ACC112 (cell line): Measurements from ENCODE around the gene DRD3.

ENCODE experiments used
- H2AFZ ChIP-seq: fragments of 200-600 bp; sonication (generic); one replicate; pipeline ENCODE4 v1.6.0; 2017; ENCODE audit warnings: antibody characterized with exemption, low read length; ENCODE audit not compliant: unreplicated experiment
- H3K27ac ChIP-seq: fragments of 200-600 bp; sonication (generic); 2 replicates; pipeline ENCODE4 v1.5.1; 2014; ENCODE audit warnings: low read depth, mild to moderate bottlenecking, antibody characterized with exemption, low read length, moderate library complexity
- H3K27me3 ChIP-seq: fragments of 200-600 bp; sonication (generic); 2 replicates; pipeline ENCODE4 v1.6.1; 2014; ENCODE audit warnings: mild to moderate bottlenecking, antibody characterized with exemption, low read length, moderate library complexity, mixed read lengths; ENCODE audit not compliant: insufficient read depth
- H3K36me3 ChIP-seq: fragments of 200-600 bp; sonication (generic); 2 replicates; pipeline ENCODE4 v1.6.1; 2016; ENCODE audit warnings: mild to moderate bottlenecking, antibody characterized with exemption, low read length, moderate library complexity, mixed read lengths; ENCODE audit not compliant: insufficient read depth
- H3K4me1 ChIP-seq: fragments of 200-600 bp; sonication (generic); one replicate; pipeline ENCODE4 v1.6.1; 2016; ENCODE audit warnings: low read length, mixed read lengths; ENCODE audit not compliant: insufficient read depth, unreplicated experiment, control insufficient read depth
- H3K4me3 ChIP-seq: fragments of 200-600 bp; sonication (generic); 2 replicates; pipeline ENCODE4 v1.5.1; 2014; ENCODE audit warnings: mild to moderate bottlenecking, low read depth, low read length
- H3K79me2 ChIP-seq: fragments of 200-600 bp; sonication (generic); one replicate; pipeline ENCODE4 v1.6.0; 2016; ENCODE audit warnings: low read length; ENCODE audit not compliant: control insufficient read depth, unreplicated experiment, insufficient read depth

The DRD3 gene

DNA sequence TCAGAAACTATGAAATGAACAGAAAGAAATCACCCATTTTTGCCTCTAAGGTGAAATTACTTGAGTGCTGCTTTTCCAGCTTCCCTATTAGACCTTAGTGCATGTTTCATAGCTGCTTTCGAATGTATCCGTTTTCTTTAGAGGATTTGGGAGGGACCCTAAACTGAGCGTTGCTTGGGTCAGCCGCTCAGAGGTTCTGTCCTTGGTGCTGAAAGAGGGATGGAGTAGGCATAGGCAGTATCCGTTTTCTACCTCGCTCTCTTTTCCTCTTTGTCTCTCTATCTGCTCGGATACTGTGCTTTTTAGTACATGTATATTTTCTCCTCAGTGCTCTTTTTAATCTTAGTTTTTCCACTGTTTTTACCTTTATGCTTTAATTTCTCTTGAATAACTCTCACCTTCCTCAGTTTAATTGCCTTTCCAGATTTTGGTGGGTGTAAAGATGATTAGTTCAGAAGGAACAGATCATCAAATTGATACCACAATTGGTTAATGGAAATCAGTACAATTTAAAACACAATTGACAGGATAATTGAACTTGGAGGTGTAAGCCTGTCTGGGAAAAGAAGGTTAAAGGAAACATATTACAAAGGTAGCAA is at the start of gene DRD3:
TSS of gene DRD3 (minus strand) at position 283 of the 599 bp plus-strand sequence. CDS start 7,060 bp downstream, outside the sequence.
- Histone ChIP-seq H3K27me3 (peaks cover 85% of the 10 kb centered on the region), H3K36me3 (no peaks in the 10 kb centered on the region), H2AFZ (no peak within 1 kb of the TSS), H3K4me1 (no peaks in the 10 kb centered on the region), H3K27ac (no peak within 1 kb of the TSS), H3K4me3 (no peak within 1 kb of the TSS), H3K79me2 (no peaks in the 10 kb centered on the region)

DNA sequence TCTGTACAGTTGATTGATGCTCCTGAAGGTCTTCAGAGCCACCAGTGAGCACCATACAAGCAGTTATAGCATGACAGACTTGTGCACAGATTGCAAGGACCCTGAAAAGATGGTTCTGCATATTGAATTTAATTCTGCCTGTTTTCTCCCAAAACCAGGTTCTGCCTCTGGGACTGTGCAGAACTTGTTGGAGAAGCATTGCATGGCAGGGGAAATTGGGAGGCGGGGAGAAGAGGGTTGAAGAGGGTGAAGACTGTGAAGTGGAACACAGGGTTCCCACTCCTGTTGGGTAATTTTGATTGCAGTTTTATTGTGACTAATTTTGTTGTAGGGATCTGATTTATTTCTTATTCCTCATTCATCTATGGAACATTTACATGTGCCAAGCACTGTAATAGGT is 48.2 kb upstream of the DRD3 start:
- Histone ChIP-seq H3K36me3 (no peaks in the 10 kb centered on the region), H3K4me3 (no peak overlapping the region), H3K79me2 (no peaks in the 10 kb centered on the region), H2AFZ (no peak overlapping the region), H3K27ac (no peak overlapping the region), H3K27me3 (no peaks in the 10 kb centered on the region), H3K4me1 (no peaks in the 10 kb centered on the region)

DNA sequence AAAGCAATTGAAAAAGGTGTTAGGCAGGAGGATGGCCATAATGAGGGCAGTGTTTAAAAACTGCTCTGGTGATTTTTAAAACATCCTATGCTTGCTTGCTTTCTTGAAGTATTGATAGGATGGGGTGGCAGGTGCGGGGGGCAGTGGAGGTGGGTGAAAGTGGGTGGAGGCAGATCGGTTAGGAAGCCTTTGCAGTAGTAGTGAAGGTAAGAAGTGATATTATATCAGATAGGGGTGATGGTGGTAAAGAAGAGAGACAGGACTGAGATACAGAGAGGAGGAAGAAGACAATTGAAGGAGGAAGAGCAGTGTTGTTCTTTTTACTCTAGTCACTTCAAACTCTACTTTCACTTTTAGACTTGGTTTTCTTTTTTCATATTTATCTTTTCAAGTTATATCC is 47.5 kb upstream of the DRD3 start:
- no peaks in the 10 kb centered on the region for H3K79me2 ChIP-seq
- no peaks in the 10 kb centered on the region for H3K27me3 ChIP-seq
- no peaks in the 10 kb centered on the region for H3K36me3 ChIP-seq
- H3K4me3 ChIP-seq = no peak overlapping the region
- no peaks in the 10 kb centered on the region for H3K4me1 ChIP-seq
- no peak overlapping the region for H2AFZ ChIP-seq
- H3K27ac ChIP-seq = no peak overlapping the region

DNA sequence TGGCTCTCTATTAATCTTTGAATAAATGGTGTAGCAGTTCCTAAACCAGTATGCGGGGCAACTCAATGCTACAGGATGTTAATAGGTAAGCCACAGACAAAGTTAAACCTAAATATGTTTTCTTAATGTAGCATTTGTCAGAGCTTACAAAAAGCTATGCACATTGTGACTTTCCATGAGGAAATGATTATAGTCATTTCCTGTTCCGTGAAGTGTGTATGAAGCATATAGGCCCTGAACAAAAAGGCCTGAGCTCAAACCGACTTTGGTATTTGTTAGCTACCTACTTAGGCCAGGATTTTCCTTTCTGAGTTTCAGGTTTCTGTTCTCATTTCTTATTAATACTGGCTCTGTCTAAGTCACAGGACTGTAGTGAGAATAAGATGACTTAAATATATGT is 44.3 kb upstream of the DRD3 start:
- H3K27ac ChIP-seq = no peak overlapping the region
- H3K4me3 ChIP-seq = no peak overlapping the region
- H3K4me1 ChIP-seq = peaks cover 2% of the 10 kb centered on the region
- peaks cover 4% of the 10 kb centered on the region; the same call in 1 of the 2 replicates for H3K27me3 ChIP-seq
- peak overlapping the region; percentile 29 for H2AFZ ChIP-seq
- no peaks in the 10 kb centered on the region for H3K36me3 ChIP-seq
- H3K79me2 ChIP-seq = no peaks in the 10 kb centered on the region

DNA sequence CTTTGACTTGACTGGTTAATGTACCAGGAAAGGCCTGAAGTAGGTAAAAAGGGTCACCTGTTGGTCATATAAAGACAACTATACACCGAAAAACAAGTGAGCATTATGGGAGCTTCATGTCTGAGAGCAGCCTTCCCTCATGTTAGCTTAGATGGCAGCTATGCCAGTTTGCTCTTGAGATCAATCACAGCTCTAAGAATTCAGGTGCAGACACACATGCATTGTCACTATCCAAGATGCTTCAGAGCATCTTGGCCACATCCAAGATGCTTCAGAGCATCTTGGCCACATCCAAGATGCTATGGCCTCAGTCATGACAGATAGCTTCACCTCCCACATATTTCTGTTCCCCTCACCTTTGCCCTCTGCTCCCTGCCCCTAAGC is 43.0 kb upstream of the DRD3 start:
- H2AFZ ChIP-seq = no peak overlapping the region
- no peak overlapping the region for H3K4me3 ChIP-seq
- peaks cover 4% of the 10 kb centered on the region; the same call in 1 of the 2 replicates for H3K27me3 ChIP-seq
- H3K27ac ChIP-seq = no peak overlapping the region
- H3K36me3 ChIP-seq = no peaks in the 10 kb centered on the region
- peaks cover 15% of the 10 kb centered on the region for H3K4me1 ChIP-seq
- H3K79me2 ChIP-seq = no peaks in the 10 kb centered on the region

DNA sequence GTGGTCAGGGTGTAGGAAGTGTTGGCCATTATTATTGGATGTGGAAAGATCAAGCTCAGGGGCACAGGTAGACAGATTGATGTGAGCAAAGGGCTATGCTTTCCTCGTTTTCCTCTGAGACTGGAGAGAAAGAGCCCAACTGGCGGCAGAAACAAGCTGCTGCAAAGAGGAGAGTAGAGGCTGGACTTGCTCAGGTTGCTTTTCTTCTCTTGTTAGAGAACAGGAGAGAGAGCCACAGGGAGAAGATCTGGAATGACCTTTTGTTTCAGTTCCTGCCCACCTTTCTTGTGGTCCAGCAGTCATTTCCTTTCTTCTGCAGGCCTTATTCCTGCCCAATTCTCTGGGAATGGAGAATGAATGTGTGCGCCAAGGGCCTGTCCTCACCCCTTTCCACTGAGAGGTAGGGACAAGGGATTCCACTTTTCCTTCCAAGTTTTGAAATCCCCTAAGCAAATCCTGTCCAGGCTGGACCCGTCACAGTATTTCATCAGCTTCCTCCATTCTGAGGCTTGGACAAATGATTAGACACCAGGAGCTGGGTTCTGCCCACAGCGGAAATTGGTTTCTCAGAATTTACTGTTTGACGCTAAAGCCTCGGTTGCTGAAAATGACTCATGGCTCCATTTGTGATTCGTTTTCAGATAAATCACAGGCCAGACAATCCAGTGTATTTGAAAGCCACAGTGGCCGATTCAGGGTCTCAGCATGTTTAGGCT is 42.5 kb upstream of the DRD3 start:
- Histone ChIP-seq H3K27ac (no peak overlapping the region), H3K4me3 (no peak overlapping the region), H3K79me2 (no peaks in the 10 kb centered on the region), H3K36me3 (no peaks in the 10 kb centered on the region), H3K4me1 (peaks cover 21% of the 10 kb centered on the region), H2AFZ (no peak overlapping the region), H3K27me3 (peaks cover 4% of the 10 kb centered on the region; the same call in 1 of the 2 replicates)

DNA sequence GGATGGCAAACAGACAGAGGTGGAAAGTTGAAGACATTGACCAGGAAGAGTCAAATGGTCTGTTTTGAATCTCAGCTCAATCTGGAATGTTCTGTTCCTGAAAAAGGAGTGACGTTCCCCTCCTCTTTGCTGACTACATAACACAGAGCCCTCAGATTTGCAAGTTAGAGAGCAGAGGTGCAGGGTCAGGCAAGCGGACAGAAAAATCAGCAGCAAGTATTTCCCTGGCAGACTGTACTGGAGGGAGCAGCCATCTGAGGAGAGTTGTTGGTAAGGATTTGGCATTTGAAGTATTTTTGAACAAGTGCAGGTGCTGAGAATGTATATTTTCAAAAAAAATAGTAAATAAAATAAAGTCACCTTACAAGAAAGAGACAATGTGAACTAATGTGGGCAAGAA is 40.9 kb upstream of the DRD3 start:
- Histone ChIP-seq H3K4me1 (peaks cover 36% of the 10 kb centered on the region), H3K27me3 (peaks cover 4% of the 10 kb centered on the region; the same call in 1 of the 2 replicates), H3K36me3 (no peaks in the 10 kb centered on the region), H2AFZ (no peak overlapping the region), H3K4me3 (no peak overlapping the region), H3K27ac (no peak overlapping the region), H3K79me2 (no peaks in the 10 kb centered on the region)

DNA sequence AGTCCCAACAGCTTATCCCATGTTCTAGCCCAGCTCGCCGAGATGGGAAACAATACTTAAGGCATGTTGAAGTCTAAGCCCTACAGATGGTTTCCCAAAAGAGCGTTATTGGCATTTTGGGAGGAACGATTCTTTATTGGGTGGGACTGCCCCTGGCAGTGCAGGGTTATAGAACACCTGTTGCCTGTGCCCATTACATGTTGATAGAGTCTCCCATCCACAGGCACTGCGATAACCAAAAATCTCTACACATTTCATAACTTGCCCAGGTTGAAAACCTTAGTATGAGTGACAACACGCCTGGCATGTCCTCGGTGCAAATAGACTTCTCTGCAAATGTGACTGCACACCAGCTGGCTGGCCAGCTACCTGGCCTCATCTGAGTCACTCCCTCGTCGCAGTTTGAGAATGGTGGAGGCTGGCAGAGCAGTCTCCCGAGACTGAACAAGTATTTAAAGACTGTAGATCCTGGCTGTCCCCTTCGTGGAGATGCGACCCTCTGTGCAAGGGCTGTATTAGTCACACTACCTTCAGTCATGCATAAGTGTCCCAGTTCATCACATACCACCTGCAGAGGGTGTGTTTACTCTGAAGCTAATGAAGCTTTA is 39.8 kb upstream of the DRD3 start:
- no peak overlapping the region for H2AFZ ChIP-seq
- no peaks in the 10 kb centered on the region for H3K79me2 ChIP-seq
- peaks cover 4% of the 10 kb centered on the region; the same call in 1 of the 2 replicates for H3K27me3 ChIP-seq
- no peak overlapping the region for H3K4me3 ChIP-seq
- H3K36me3 ChIP-seq = no peaks in the 10 kb centered on the region
- H3K27ac ChIP-seq = no peak overlapping the region
- peaks cover 43% of the 10 kb centered on the region for H3K4me1 ChIP-seq

DNA sequence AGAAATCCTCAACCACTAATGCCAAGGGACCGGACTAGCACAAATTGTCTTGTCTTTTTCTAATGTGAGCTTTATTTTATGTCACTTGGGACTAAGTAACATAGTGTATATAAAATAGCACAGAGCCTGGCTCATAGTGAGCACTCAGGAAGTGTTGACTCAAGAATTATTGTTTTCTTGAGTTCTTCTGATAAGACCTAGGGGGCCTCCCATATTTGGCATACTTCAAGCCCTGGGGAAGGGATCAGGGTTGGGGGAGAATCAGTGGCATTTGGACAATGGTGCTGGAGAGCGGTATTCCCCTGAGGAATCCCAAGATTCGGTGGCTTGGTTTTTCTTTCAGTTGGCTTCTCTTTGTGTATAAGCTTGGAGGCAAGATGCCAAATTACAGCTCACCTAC is 39.2 kb upstream of the DRD3 start:
- Histone ChIP-seq H2AFZ (no peak overlapping the region), H3K27ac (peak overlapping the region; percentile 93), H3K36me3 (no peaks in the 10 kb centered on the region), H3K79me2 (no peaks in the 10 kb centered on the region), H3K4me1 (peaks cover 50% of the 10 kb centered on the region), H3K4me3 (no peak overlapping the region), H3K27me3 (peaks cover 4% of the 10 kb centered on the region; the same call in 1 of the 2 replicates)

DNA sequence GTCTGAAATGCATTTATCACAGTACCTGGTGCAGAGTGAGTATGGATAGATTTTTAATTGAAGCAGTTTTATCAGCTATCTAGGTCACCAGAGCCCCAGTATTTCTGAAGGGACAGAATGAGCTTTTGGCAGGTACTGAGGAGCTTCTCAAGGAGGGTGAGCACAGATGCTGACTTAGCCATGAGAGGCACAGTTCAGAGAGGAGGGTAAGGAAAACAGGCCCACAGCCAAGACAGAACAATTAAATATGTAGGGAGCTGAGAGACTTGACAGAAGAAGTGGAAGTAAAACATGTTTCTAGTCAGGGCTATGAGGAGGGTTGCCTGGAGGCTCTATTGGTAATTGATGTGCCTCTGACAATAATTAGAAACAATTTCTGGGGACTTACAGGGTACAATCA is 38.4 kb upstream of the DRD3 start:
- H2AFZ ChIP-seq = no peak overlapping the region
- no peaks in the 10 kb centered on the region for H3K36me3 ChIP-seq
- no peaks in the 10 kb centered on the region for H3K79me2 ChIP-seq
- peaks cover 4% of the 10 kb centered on the region; the same call in 1 of the 2 replicates for H3K27me3 ChIP-seq
- H3K27ac ChIP-seq = peak overlapping the region; percentile 93
- H3K4me1 ChIP-seq = peaks cover 57% of the 10 kb centered on the region
- H3K4me3 ChIP-seq = no peak overlapping the region
